Kidney (tissue), 14 donors: Measurements from ENCODE around the gene GDF2. TPM values are rescaled to one million over a fixed set of nuclear protein-coding genes. Genes with fewer than 3 reads are reported as not detected.

Experiments
- DNase-seq, 5 donors: peaks; one replicate each; pipeline ENCODE4 v3.0.0-alpha.2; 2013 to 2020
- FAIRE-seq: peaks from 2 replicates; lab custom pipeline; 2012; peaks lifted over from hg19 to GRCh38; lab: Jason Lieb, UNC
- H3K27ac ChIP-seq, 2 donors: one replicate each; pipeline ENCODE4 v1.7.0; 2013; ENCODE audit warnings: low read depth in 2 of 2, low read length in 2 of 2, inconsistent platforms in 1 of 2
- H3K27me3 ChIP-seq: one replicate; pipeline ENCODE4 v1.7.1; 2013; ENCODE audit warnings: low read length, inconsistent platforms; ENCODE audit not compliant: control insufficient read depth, insufficient read depth
- H3K36me3 ChIP-seq, 3 donors: one replicate each; pipeline versions ENCODE4 v1.7.0 to v1.7.1; 2013; ENCODE audit warnings: low read length in 3 of 3, control low read depth in 1 of 3, inconsistent platforms in 1 of 3; ENCODE audit not compliant: insufficient read depth in 3 of 3, control insufficient read depth in 2 of 3
- H3K4me1 ChIP-seq, 3 donors: one replicate each; pipeline versions ENCODE4 v1.7.0 to v1.7.1; 2013; ENCODE audit warnings: low read length in 3 of 3, inconsistent platforms in 1 of 3, low read depth in 1 of 3; ENCODE audit not compliant: control insufficient read depth in 2 of 3, insufficient read depth in 2 of 3
- H3K4me3 ChIP-seq, 3 donors: one replicate each; pipeline versions ENCODE4 v1.7.0 to v1.8.1; 2013; ENCODE audit warnings: low read length in 3 of 3, control low read depth in 1 of 3, inconsistent platforms in 1 of 3
- H3K9ac ChIP-seq, 3 donors: one replicate each; pipeline versions ENCODE4 v1.7.0 to v1.7.1; 2013; ENCODE audit warnings: low read length in 3 of 3, control low read depth in 1 of 3, inconsistent platforms in 1 of 3
- H3K9me3 ChIP-seq, 3 donors: one replicate each; pipeline versions ENCODE4 v1.7.0 to v1.7.1; 2013; ENCODE audit warnings: low read length in 3 of 3, control low read depth in 1 of 3, inconsistent platforms in 1 of 3; ENCODE audit not compliant: control insufficient read depth in 2 of 3, insufficient read depth in 1 of 3
- intact Hi-C: fragments of 100-400 bp; cut with DNase I; formaldehyde crosslinking; loops from one replicate; pipeline ENCODE4 v1.11.1; 2022
- polyA plus RNA-seq: library from polyadenylated mRNA; stranded (reverse); fragments of 350-450 nt; fragmentation: Illumina TruSeq; extraction: RNeasy Lipid Tissue Mini Kit (QIAGEN cat#74804); gene quantifications from one replicate; pipeline ENCODE4 v1.2.3, GENCODE V29; 2014; ENCODE audit warnings: low read depth, low replicate concordance; ENCODE audit not compliant: insufficient read depth
- total RNA-seq: library from RNA; stranded (reverse); fragmentation: NEBNext Ultra II Directional; extraction: Animal tissue kit (Norgen Biotek cat#: 25700); gene quantifications from one replicate; pipeline ENCODE4 v1.2.1, GENCODE V29; 2021
- TF ChIP-seq, protein P1 (sequence below): IDR thresholded peaks from 3 replicates; pipeline ENCODE4 v1.5.1; 2012; ENCODE audit warnings: mild to moderate bottlenecking, moderate library complexity, borderline replicate concordance; ENCODE audit not compliant: insufficient read depth; ENCODE audit errors: extremely low read depth
- donor health status: control.
- donor health status: control.
- donor health status: control.
- donor health status: control.
- donor health status: control.
- donor health status: DM: yes; HTN: yes; CAD: no.
- donor health status: Normal renal cell carcinoma (clear cell type).

The GDF2 gene
- total and polyA plus RNA-seq, 2 donors from 2014 or later = not detected

DNA sequence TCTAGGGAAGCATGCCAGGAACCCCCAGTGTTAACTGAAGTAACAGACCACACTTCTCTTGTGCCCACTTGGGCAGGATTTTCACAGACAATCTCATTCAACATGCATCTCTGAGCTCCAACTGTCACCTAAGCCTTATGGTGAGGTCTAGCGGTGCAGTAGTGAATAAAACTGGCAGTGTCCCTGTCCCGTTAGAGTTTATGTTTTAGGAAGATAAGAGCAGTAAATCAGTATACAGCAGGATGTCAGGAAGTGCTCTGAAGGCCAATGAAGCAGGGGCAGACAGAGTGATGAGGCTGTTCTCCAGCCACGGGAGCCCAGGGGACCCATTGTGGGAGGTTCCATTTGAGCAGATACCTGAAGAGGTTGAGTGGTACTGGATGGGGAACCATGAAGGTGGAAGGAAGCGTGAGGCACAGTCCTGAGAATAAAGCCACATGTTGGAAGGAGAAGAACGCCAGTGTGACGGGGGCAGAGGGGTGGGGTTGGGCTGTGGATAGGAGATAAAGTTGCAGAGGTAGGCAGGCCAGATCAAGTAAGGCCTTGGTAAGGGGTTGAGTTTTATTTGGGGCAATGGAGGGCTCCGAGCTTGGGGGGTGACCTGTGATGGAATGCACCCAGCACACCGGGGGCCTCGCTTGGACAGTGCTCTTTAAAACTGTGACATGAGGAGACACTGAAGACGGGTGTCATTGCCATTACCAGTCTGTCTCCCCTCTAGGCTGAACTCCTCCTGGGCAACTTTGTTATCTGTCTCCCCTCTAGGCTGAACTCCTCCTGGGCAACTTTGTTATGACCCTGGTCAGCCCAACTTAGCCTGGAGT lies 15.7 kb upstream of the GDF2 start:
- H3K9me3 ChIP-seq = no peaks in the 10 kb centered on the region
- TF ChIP-seq, protein P1, sequence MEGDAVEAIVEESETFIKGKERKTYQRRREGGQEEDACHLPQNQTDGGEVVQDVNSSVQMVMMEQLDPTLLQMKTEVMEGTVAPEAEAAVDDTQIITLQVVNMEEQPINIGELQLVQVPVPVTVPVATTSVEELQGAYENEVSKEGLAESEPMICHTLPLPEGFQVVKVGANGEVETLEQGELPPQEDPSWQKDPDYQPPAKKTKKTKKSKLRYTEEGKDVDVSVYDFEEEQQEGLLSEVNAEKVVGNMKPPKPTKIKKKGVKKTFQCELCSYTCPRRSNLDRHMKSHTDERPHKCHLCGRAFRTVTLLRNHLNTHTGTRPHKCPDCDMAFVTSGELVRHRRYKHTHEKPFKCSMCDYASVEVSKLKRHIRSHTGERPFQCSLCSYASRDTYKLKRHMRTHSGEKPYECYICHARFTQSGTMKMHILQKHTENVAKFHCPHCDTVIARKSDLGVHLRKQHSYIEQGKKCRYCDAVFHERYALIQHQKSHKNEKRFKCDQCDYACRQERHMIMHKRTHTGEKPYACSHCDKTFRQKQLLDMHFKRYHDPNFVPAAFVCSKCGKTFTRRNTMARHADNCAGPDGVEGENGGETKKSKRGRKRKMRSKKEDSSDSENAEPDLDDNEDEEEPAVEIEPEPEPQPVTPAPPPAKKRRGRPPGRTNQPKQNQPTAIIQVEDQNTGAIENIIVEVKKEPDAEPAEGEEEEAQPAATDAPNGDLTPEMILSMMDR = no peak
- FAIRE-seq (no peak), DNase-seq (no peak)
- H3K9ac ChIP-seq = no peak overlapping the region
- no peaks in the 10 kb centered on the region for H3K36me3 ChIP-seq
- intact Hi-C loops = no loop called here
- H3K4me1 ChIP-seq = no peaks in the 10 kb centered on the region
- no peak overlapping the region for H3K4me3 ChIP-seq
- H3K27ac ChIP-seq = no peak overlapping the region
- no peaks in the 10 kb centered on the region for H3K27me3 ChIP-seq

- no peaks in the 10 kb centered on the region for H3K4me1 ChIP-seq
- no peak overlapping the region for H3K27ac ChIP-seq
- H3K27me3 ChIP-seq = no peaks in the 10 kb centered on the region
- DNase-seq (no peak), FAIRE-seq (no peak)
- no peaks in the 10 kb centered on the region for H3K9me3 ChIP-seq
- no peaks in the 10 kb centered on the region for H3K36me3 ChIP-seq
- no peak overlapping the region for H3K4me3 ChIP-seq
- intact Hi-C loops = no loop called here
- TF ChIP-seq, protein P1 = no peak
- no peak overlapping the region for H3K9ac ChIP-seq
Observed at GRCh38 chr10:47307381-47307780, 14.9 kb upstream of the GDF2 start.

GRCh38 chr10:47308775-47309174 lies 13.5 kb upstream of the GDF2 start:
- no peak for FAIRE-seq
- H3K36me3 ChIP-seq = no peaks in the 10 kb centered on the region
- H3K4me3 ChIP-seq = no peak overlapping the region
- no peaks in the 10 kb centered on the region for H3K9me3 ChIP-seq
- DNase-seq = no peak
- H3K4me1 ChIP-seq = no peaks in the 10 kb centered on the region
- TF ChIP-seq, protein P1 = no peak
- no peaks in the 10 kb centered on the region for H3K27me3 ChIP-seq
- H3K9ac ChIP-seq = no peak overlapping the region
- intact Hi-C loops = no loop called here
- no peak overlapping the region for H3K27ac ChIP-seq
